CD14-positive monocyte (primary cell): ENCODE results near the gene IL6. TPM values are rescaled to one million over a fixed set of nuclear protein-coding genes. Genes with fewer than 3 reads are reported as not detected.
"Not testable (repeated sequence)": the region's sequence is repeated elsewhere in the genome, so short reads cannot be mapped to it uniquely, and the experiment has no call there.

Source experiments
- DNase-seq, 3 donors: peaks; one replicate each; pipeline ENCODE4 v3.0.0-alpha.2; 2011 to 2022
- H2AFZ ChIP-seq: 2 replicates; pipeline ENCODE4 v1.6.0; 2012; ENCODE audit warnings: mild to moderate bottlenecking, low read depth, low read length, inconsistent platforms; ENCODE audit not compliant: insufficient read depth, poor library complexity, severe bottlenecking
- H3K27ac ChIP-seq, 2 donors: 1 replicate in 1 of 2; 2 replicates in 1 of 2; pipeline ENCODE4 v1.5.1; 2012 to 2013; ENCODE audit warnings: low read length in 2 of 2, control low read depth in 1 of 2, inconsistent platforms in 1 of 2, low read depth in 1 of 2, mild to moderate bottlenecking in 1 of 2
- H3K27me3 ChIP-seq, 2 donors: one replicate each; pipeline versions ENCODE4 v1.6.0 to v1.6.1; 2011 to 2013; ENCODE audit warnings: low read length in 2 of 2; ENCODE audit not compliant: control insufficient read depth in 2 of 2, insufficient read depth in 2 of 2
- H3K36me3 ChIP-seq, 2 donors: replicated peaks in 1 of 2; 1 replicate in 1 of 2; 2 replicates in 1 of 2; pipeline versions ENCODE4 v1.5.1 to v1.6.1; 2012 to 2013; ENCODE audit warnings: low read length in 2 of 2, control low read depth in 1 of 2, inconsistent platforms in 1 of 2, mild to moderate bottlenecking in 1 of 2; ENCODE audit not compliant: insufficient read depth in 2 of 2, control insufficient read depth in 1 of 2
- H3K4me1 ChIP-seq, 2 donors: 1 replicate in 1 of 2; 2 replicates in 1 of 2; pipeline versions ENCODE4 v1.5.1 to v1.6.1; 2012 to 2013; ENCODE audit warnings: low read length in 2 of 2, control low read depth in 1 of 2, inconsistent platforms in 1 of 2, mild to moderate bottlenecking in 1 of 2, moderate library complexity in 1 of 2; ENCODE audit not compliant: insufficient read depth in 2 of 2, control insufficient read depth in 1 of 2
- H3K4me2 ChIP-seq: replicated peaks from 2 replicates; pipeline ENCODE3; 2012; ENCODE audit warnings: low read length, moderate library complexity, mild to moderate bottlenecking; ENCODE audit not compliant: poor library complexity, severe bottlenecking; ENCODE audit errors: extremely low read depth
- H3K4me3 ChIP-seq, 3 experiments: fragments of 200-600 bp in 1 of 3; sonication (generic) in 1 of 3; replicated peaks in 1 of 3; 1 replicate in 2 of 3; 2 replicates in 1 of 3; pipeline ENCODE4 v1.5.1; 2011 to 2013; ENCODE audit warnings: low read length in 3 of 3, mild to moderate bottlenecking in 3 of 3, control low read depth in 2 of 3, low read depth in 2 of 3, inconsistent platforms in 1 of 3, moderate library complexity in 1 of 3
- H3K79me2 ChIP-seq: 2 replicates; pipeline ENCODE4 v1.6.0; 2012; ENCODE audit warnings: mild to moderate bottlenecking, control low read depth, inconsistent platforms, low read length, moderate library complexity; ENCODE audit not compliant: insufficient read depth
- H3K9ac ChIP-seq: 2 replicates; pipeline ENCODE4 v1.6.0; 2017; ENCODE audit warnings: low read length, mild to moderate bottlenecking; ENCODE audit not compliant: insufficient read depth, poor library complexity, severe bottlenecking
- H3K9me3 ChIP-seq, 2 donors: replicated peaks in 1 of 2; 1 replicate in 1 of 2; 2 replicates in 1 of 2; pipeline versions ENCODE4 v1.5.1 to v1.6.1; 2012 to 2013; ENCODE audit warnings: low read length in 2 of 2, control low read depth in 1 of 2; ENCODE audit not compliant: control insufficient read depth in 1 of 2, insufficient read depth in 1 of 2
- H4K20me1 ChIP-seq: 2 replicates; pipeline ENCODE4 v1.6.0; 2012; ENCODE audit warnings: mild to moderate bottlenecking, low read length, control low read depth, moderate library complexity; ENCODE audit not compliant: insufficient read depth
- H3K27ac Mint-ChIP-seq, 7 donors: one replicate each; pipeline ENCODE4 v1.8.0; 2020; ENCODE audit warnings: mild to moderate bottlenecking in 7 of 7, mixed read lengths in 7 of 7, moderate library complexity in 6 of 7, inconsistent platforms in 2 of 7
- H3K27me3 Mint-ChIP-seq, 3 donors: one replicate each; pipeline ENCODE4 v1.8.0; 2021 to 2022; ENCODE audit warnings: low read depth in 3 of 3, mild to moderate bottlenecking in 3 of 3, mixed read lengths in 3 of 3, moderate library complexity in 3 of 3, inconsistent platforms in 1 of 3
- H3K36me3 Mint-ChIP-seq, 2 donors: one replicate each; pipeline ENCODE4 v1.8.0; 2020; ENCODE audit warnings: mixed read lengths in 2 of 2, inconsistent platforms in 1 of 2, mild to moderate bottlenecking in 1 of 2
- H3K4me1 Mint-ChIP-seq: one replicate; pipeline ENCODE4 v1.8.0; 2020; ENCODE audit warnings: mild to moderate bottlenecking, mixed read lengths
- H3K4me3 Mint-ChIP-seq, 2 donors: one replicate each; pipeline ENCODE4 v1.8.0; 2020; ENCODE audit warnings: mild to moderate bottlenecking in 2 of 2, mixed read lengths in 2 of 2, moderate library complexity in 1 of 2
- H3K9me3 Mint-ChIP-seq, 7 donors: one replicate each; pipeline ENCODE4 v1.8.0; 2020 to 2022; ENCODE audit warnings: mixed read lengths in 7 of 7, mild to moderate bottlenecking in 6 of 7, moderate library complexity in 6 of 7, inconsistent platforms in 2 of 7
- WGBS: methylation state at CpG from one replicate; pipeline ENCODE4 v1.1.5; 2013; ENCODE audit warnings: missing lambda C conversion rate; ENCODE audit not compliant: insufficient coverage; 5-methylcytosine and 5-hydroxymethylcytosine counted together
- intact Hi-C, 2 donors: fragments of 100-400 bp; cut with micrococcal nuclease; formaldehyde crosslinking; loops; one replicate each; pipeline versions ENCODE4 v1.15.0 to v1.15.1; 2023
- polyA plus RNA-seq, 3 donors: library from polyadenylated mRNA; depleted of rRNA in 1 of 3; unstranded in 2 of 3; stranded (reverse) in 1 of 3; fragments of 300-500 nt in 2 of 3; fragments of >200 nt in 1 of 3; fragmentation: Illumina TruSeq in 2 of 3; gene quantifications; 1 replicate in 2 of 3; 2 replicates in 1 of 3; pipeline ENCODE4 v1.2.3, GENCODE V29; 2012 to 2021
- TF ChIP-seq, protein P1 (sequence below): fragments of 200-600 bp; IDR thresholded peaks from one replicate; pipeline ENCODE4 v1.8.0; 2022; ENCODE audit warnings: antibody characterized with exemption, mild to moderate bottlenecking

The IL6 gene
- polyA plus RNA-seq, 3 donors: 0.28 to 3.5 (median 1.6) TPM

DNA sequence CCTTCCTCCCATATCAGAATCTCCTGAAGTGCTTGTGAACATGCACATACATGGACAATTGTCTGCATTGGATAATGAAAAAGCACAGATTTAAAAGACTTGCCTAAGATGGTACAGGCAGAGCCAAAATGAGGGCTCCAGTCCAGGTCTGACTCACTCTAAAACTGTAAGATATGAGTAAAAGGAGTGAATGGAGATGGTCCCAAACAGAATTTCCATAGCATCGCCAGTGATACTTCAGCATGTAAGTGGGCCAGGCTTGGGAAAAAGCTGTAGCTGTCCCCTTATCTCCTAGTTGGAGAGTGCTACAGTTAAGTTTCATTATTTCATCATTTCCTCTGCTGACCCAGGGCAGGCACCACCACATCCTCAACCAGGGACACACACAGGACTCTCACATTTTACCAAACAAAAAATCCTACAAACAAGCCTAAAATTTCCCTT lies 26.4 kb upstream of the IL6 start:
- Histone ChIP-seq H3K4me3 (peak overlapping the region in 1 of 3 experiments; percentile 37), H3K9me3 (no peaks in the 10 kb centered on the region), H3K4me2 (peak overlapping the region; percentile 31), H3K36me3 (no peaks in the 10 kb centered on the region), H3K4me1 (peaks cover 55 to 57% of the 10 kb centered on the region in 2 donors), H3K27me3 (no peaks in the 10 kb centered on the region), H4K20me1 (no peaks in the 10 kb centered on the region), H3K9ac (no peak overlapping the region), H3K27ac (peak overlapping the region in 1 of 2 donors; percentile 60), H3K79me2 (no peaks in the 10 kb centered on the region), H2AFZ (no peak overlapping the region)
- Mint-ChIP-seq H3K36me3 (no peaks in the 10 kb centered on the region), H3K27me3 (no peaks in the 10 kb centered on the region), H3K27ac (peak overlapping the region in 6 of 7 donors; percentile 26 to 90 (median 69)), H3K9me3 (no peaks in the 10 kb centered on the region), H3K4me3 (peak overlapping the region in 1 of 2 donors; percentile 58), H3K4me1 (peaks cover 66% of the 10 kb centered on the region)
- TF ChIP-seq, protein P1, sequence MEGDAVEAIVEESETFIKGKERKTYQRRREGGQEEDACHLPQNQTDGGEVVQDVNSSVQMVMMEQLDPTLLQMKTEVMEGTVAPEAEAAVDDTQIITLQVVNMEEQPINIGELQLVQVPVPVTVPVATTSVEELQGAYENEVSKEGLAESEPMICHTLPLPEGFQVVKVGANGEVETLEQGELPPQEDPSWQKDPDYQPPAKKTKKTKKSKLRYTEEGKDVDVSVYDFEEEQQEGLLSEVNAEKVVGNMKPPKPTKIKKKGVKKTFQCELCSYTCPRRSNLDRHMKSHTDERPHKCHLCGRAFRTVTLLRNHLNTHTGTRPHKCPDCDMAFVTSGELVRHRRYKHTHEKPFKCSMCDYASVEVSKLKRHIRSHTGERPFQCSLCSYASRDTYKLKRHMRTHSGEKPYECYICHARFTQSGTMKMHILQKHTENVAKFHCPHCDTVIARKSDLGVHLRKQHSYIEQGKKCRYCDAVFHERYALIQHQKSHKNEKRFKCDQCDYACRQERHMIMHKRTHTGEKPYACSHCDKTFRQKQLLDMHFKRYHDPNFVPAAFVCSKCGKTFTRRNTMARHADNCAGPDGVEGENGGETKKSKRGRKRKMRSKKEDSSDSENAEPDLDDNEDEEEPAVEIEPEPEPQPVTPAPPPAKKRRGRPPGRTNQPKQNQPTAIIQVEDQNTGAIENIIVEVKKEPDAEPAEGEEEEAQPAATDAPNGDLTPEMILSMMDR: no peak
- no CpG with 5 or more reads among the region's 1 CpG for WGBS
- DNase-seq: peak; percentile 21 to 54 (median 38)
- intact Hi-C loops: no loop called here

- H3K9me3 ChIP-seq: no peaks in the 10 kb centered on the region
- Mint-ChIP-seq H3K36me3 (no peaks in the 10 kb centered on the region), H3K27me3 (no peaks in the 10 kb centered on the region), H3K4me1 (peaks cover 55% of the 10 kb centered on the region), H3K9me3 (no peaks in the 10 kb centered on the region), H3K4me3 (no peak overlapping the region), H3K27ac (no peak overlapping the region)
- no peak overlapping the region for H2AFZ ChIP-seq
- no peaks in the 10 kb centered on the region for H3K27me3 ChIP-seq
- no peak overlapping the region for H3K4me2 ChIP-seq
- H3K9ac ChIP-seq: no peak overlapping the region
- peaks cover 47 to 49% of the 10 kb centered on the region in 2 donors for H3K4me1 ChIP-seq
- H3K36me3 ChIP-seq: no peaks in the 10 kb centered on the region
- TF ChIP-seq, protein P1: no peak
- intact Hi-C loops: no loop called here
- no peak overlapping the region for H3K4me3 ChIP-seq
- DNase-seq: no peak
- no peak overlapping the region for H3K27ac ChIP-seq
- H4K20me1 ChIP-seq: no peaks in the 10 kb centered on the region
- H3K79me2 ChIP-seq: no peaks in the 10 kb centered on the region
- no CpG with 5 or more reads among the region's 4 CpGs for WGBS
Observed at GRCh38 chr7:22702516-22702915, 24.5 kb upstream of the IL6 start.

- H3K4me3 ChIP-seq, H3K79me2 ChIP-seq, DNase-seq, H3K4me3 Mint-ChIP-seq, H3K4me2 ChIP-seq, H3K36me3 Mint-ChIP-seq, intact Hi-C loops, H3K9me3 ChIP-seq, H2AFZ ChIP-seq, H3K27me3 Mint-ChIP-seq, H3K36me3 ChIP-seq, H3K27me3 ChIP-seq, H3K9ac ChIP-seq, H3K9me3 Mint-ChIP-seq, H3K27ac ChIP-seq, H4K20me1 ChIP-seq: not testable (repeated sequence)
- peaks cover 40 to 42% of the 10 kb centered on the region in 2 donors for H3K4me1 ChIP-seq
- Mint-ChIP-seq H3K4me1 (peaks cover 49% of the 10 kb centered on the region), H3K27ac (peak overlapping the region in 3 of 7 donors; percentile 47 to 63 (median 47))
- no CpG with 5 or more reads among the region's 10 CpGs for WGBS
Observed at GRCh38 chr7:22703107-22703855, 23.7 kb upstream of the IL6 start.
